HG02870 (cell line): ENCODE results near the gene CLEC20A.

Experiments
- ATAC-seq: cut with Tn5 transposase; IDR thresholded peaks from one replicate; pipeline ENCODE4 v1.9.1; 2021; ENCODE audit warnings: mild to moderate bottlenecking, moderate library complexity; ENCODE audit not compliant: unreplicated experiment

CLEC20A gene

GRCh38 chr1:178496410-178497135 lies at the start of gene CLEC20A:
Gene CLEC20A (minus strand): TSS chr1:178496964. CDS start chr1:178496939, 25 bp downstream.
- no peak for ATAC-seq

GRCh38 chr1:178544531-178544930 lies 47.8 kb upstream of the CLEC20A start:
- no peak for ATAC-seq

GRCh38 chr1:178543290-178543607 lies 46.5 kb upstream of the CLEC20A start:
- ATAC-seq = peak; percentile 26

GRCh38 chr1:178542554-178543289 lies 46.0 kb upstream of the CLEC20A start:
- peak; percentile 78 for ATAC-seq

- peak; percentile 38 for ATAC-seq
Observed at GRCh38 chr1:178541829-178542553, 45.2 kb upstream of the CLEC20A start.

- no peak for ATAC-seq
Observed at GRCh38 chr1:178541379-178541778, 44.6 kb upstream of the CLEC20A start.

- no peak for ATAC-seq
Observed at GRCh38 chr1:178540646-178541045, 43.9 kb upstream of the CLEC20A start.

- no peak for ATAC-seq
Observed at GRCh38 chr1:178540204-178540603, 43.4 kb upstream of the CLEC20A start.

GRCh38 chr1:178539291-178539690 lies 42.5 kb upstream of the CLEC20A start:
- no peak for ATAC-seq

- no peak for ATAC-seq
Observed at GRCh38 chr1:178538192-178538916, 41.6 kb upstream of the CLEC20A start.

GRCh38 chr1:178537382-178538090 lies 40.8 kb upstream of the CLEC20A start:
- ATAC-seq = no peak

GRCh38 chr1:178536844-178537371 lies 40.1 kb upstream of the CLEC20A start:
- no peak for ATAC-seq

GRCh38 chr1:178536329-178536728 lies 39.6 kb upstream of the CLEC20A start:
- no peak for ATAC-seq

GRCh38 chr1:178534137-178534868 lies 37.5 kb upstream of the CLEC20A start:
- ATAC-seq = no peak

GRCh38 chr1:178533121-178533946 lies 36.6 kb upstream of the CLEC20A start:
- ATAC-seq = no peak

GRCh38 chr1:178532392-178532791 lies 35.6 kb upstream of the CLEC20A start:
- ATAC-seq = peak; percentile 85

GRCh38 chr1:178531887-178532286 lies 35.1 kb upstream of the CLEC20A start:
- peak; percentile 20 for ATAC-seq

- ATAC-seq = no peak
Observed at GRCh38 chr1:178530502-178530901, 33.7 kb upstream of the CLEC20A start.

GRCh38 chr1:178530037-178530402 lies 33.3 kb upstream of the CLEC20A start:
- ATAC-seq = no peak
